GM12891 (cell line): ENCODE measurements around the gene TTN.

Experiments used
- POLR2A ChIP-seq: IDR thresholded peaks from 2 replicates; pipeline ENCODE4 v1.6.1; 2011; ENCODE audit warnings: low read depth, low read length, control low read depth
- POLR2AphosphoS5 ChIP-seq: IDR thresholded peaks from 2 replicates; pipeline ENCODE4 v1.6.1; 2011; ENCODE audit warnings: low read depth, low read length, control low read depth
- POU2F2 ChIP-seq: IDR thresholded peaks from 2 replicates; pipeline ENCODE4 v1.6.1; 2011; ENCODE audit warnings: low read depth, mild to moderate bottlenecking, control low read depth, low read length, moderate library complexity
- SPI1 ChIP-seq: IDR thresholded peaks from 2 replicates; pipeline ENCODE4 v1.6.1; 2011; ENCODE audit warnings: low read depth, low read length, control low read depth
- TAF1 ChIP-seq: IDR thresholded peaks from 2 replicates; pipeline ENCODE4 v1.6.1; 2011; ENCODE audit warnings: low read depth, low read length, control low read depth

- TF ChIP-seq POLR2A: no peak
- TF ChIP-seq TAF1: no peak
- no peak for TF ChIP-seq POLR2AphosphoS5
- no peak for TF ChIP-seq SPI1
- TF ChIP-seq POU2F2: no peak
Measured at GRCh38 chr2:178506101-178506500, 301.1 kb downstream of the TTN start.
